Bone marrow (tissue), 2 donors: ENCODE data around the gene MAGI1.
"Not testable (repeated sequence)": the region's sequence is repeated elsewhere in the genome, so short reads cannot be mapped to it uniquely, and the experiment has no call there.

Experiments used
- DNase-seq, 2 donors: peaks; one replicate each; lab custom pipeline; 2025; lab: John Stamatoyannopoulos, UW

The MAGI1 gene

DNA sequence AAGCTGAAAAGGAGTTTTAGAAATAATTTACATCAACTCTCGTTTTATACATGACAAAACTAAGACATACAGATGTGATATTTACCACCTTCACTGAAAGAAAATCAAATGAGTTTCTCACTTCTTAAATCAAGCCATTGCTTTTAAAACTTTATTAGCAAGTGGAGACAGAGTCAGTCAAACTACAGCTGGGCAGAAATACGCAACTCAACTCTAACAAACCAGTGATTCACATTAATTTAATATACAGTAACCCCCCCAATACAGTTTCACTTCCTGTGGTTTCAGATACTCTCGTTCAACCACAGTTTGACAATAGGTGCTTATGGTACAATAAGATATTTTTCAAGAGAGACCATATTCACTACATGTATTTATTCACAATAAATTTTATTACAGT, 477.1 kb downstream of the MAGI1 start:
- DNase-seq: no peak

DNA sequence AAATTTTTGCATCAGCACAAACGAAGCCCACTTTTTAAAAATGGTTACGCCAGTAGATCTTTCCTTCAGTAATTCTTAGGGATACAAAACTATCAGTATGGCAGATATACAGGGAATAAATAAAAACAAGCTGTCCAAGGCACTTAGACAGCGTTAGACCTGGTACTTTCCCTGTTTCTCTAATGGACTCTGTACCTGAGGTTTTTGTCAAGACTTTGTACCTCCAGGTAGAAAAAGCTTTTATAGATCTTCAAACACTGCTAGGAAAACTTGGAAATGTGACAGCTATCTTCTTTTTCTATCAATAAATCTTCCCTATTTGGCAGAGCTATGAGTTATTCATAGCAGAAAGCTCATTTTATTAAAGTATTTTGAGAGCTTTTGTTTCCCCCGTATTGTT, 477.8 kb downstream of the MAGI1 start:
- no peak for DNase-seq

DNA sequence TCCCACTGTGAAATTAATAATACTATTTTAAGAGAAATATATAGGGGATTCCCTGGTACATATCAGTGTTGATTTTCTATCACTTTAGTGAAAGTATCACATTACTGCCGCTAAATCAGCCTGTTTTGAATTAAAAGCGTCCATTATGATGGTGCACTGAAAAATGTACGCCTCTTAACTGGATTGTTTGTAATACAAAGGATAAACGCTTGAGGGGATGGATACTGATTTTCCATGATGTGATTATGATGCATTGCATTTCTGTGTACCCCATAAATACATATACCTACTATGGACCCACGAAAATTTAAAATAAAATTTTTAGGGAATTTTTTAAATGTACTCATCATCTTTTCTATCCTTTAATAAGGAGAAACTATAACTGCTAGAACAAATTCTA, 478.6 kb downstream of the MAGI1 start:
- DNase-seq: no peak

DNA sequence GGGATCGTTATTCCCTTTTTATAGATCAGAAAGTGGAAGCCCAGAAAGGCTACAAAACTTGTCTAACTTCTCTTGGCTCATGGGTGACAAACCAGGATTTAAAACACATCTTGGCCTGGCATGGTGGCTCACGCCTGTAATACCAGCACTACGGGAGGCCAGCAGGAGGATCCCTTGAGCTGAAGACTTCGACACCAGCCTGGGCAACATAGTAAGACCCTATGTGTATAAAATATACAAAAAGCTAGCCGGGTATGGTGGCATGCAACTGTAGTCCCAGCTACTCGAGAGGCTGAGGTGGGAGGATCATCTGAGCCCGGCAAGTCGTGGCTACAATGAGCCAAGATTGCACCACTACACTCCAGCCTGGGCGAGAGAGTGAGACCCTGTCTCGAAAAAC, 479.1 kb downstream of the MAGI1 start:
- no peak for DNase-seq

DNA sequence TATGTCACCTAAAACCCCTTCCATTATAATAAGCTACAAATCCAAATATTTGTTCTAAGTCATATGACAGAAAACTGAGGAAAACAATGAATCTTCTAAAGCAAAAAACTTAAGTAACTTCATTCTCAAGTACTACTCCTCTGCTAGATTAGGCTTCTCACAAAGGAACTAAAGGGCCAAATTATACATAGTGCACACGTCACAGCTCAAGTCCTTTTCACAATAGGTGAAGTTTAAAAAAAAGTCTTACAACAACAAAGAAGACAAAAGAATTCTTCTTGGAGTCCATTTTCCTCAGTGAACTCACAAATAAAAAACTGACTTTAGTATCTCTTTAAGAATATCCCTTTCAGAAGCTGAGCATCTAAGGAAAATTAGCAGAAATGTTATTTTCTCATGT, 479.9 kb downstream of the MAGI1 start:
- DNase-seq: no peak

DNA sequence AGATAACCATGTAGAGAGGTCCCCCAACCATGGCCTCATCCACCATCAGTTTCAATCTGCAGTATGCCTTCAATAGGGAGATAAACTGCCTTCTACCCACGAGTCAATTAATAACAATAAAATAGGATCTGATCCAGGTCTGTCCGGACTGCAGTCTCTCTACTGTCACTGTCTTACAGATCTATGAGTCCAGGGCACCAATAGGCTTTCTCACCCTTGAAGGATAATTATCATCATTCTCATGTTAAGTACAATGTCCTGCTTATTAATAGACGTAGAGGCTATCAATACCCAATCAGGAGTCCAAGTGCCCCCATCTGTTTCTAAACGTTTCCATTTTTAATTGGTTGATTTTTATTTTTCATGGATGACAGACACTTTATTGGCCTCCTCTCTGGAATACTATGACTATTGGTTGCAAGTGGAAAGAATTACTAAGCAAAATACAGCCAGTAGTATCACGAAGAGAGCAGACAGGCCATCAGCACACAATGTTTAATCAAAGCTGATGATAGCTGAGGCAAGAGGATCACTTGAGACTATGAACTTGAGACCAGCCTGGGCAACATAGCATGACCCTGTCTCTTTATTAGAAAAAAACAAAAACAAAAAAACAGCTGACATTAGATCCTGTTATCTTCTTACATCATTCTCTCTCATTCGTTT, 480.7 kb downstream of the MAGI1 start:
- DNase-seq: no peak

DNA sequence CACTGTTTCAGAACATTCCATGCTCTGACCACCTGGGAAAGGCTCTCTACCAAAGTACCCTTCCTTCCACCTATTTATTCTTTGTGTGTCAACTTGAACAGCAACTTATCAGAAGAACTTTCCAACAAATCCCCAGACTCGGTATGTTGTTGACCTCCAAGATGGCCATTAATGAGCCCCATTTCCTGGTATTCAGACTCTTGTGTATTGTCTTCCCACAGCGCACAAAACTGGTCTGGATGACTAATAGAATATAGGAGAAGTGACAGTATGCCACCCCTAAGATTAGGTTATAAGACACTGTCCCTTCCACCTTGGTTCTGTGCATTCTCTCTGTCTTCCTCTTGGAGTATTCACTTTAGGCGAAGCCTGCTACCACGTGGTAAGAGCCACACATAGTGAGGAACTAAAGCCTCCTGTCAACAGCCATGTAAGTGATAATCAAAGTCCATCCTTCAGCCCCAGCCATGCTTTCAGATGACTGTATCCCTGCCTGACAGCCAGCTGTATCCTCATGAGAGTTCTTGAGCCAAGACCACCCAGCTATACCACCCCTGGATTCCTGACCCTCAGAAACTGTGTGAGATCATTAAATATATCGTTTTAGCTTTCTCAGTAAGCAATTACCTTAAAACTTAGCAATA, 481.7 kb downstream of the MAGI1 start:
- no peak for DNase-seq

DNA sequence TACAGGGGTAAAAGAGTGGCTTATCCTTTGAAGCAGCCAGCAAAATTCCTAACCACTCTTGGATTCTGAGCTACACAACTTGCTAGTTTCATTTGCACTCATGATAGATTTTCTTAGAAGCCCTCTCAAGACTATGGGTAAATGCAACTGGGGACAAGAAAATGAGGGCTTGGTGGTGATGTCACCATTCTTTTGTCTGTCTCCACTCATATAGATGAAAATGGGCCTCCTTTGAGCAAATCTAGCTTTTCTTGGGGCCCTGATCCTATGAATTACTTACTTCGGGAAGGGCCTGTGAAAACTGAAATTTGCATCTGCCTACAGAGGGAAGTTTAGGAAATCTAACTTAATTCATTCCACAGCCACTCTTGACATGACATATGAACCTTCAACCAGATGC, 486.3 kb downstream of the MAGI1 start:
- no peak for DNase-seq

DNA sequence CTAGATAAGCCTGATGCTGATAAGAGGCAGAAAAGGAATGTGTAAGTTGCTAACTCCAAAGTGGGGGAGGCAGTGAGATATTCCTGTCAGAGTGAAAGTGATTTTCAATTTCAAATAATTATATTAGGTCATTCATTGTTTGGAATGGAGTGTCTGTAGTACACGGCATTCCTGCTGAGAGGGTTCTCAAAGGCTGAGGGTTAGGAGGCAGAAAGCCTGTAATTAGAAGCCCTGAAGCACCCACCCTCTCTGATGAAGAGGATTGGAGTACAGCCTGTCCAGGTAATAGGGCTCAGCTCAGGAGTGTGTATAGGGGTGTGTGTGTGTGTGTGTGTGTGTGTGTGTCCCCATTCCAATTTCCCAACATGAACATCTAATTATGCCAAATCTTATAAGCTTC, 486.8 kb downstream of the MAGI1 start:
- no peak for DNase-seq

DNA sequence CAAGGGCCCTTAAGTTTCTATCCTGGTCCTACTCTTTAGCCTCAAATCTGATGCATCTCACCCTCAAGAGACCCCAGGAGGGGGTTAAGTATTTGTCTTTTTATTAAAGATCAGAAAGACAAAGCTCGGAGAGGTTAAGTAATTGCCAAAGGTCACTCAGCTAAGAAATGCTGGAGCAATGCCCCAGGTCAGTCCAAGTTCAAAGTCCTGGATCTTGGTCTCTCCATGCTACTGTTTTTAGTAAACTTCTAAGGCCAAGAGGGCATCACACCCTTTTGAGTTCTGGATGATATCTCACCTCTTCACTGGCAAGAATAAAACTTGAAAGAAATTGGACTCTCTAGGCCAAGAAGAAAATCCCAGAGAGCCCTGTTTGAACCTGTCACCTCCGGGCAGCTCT, 488.6 kb downstream of the MAGI1 start:
- DNase-seq: no peak

DNA sequence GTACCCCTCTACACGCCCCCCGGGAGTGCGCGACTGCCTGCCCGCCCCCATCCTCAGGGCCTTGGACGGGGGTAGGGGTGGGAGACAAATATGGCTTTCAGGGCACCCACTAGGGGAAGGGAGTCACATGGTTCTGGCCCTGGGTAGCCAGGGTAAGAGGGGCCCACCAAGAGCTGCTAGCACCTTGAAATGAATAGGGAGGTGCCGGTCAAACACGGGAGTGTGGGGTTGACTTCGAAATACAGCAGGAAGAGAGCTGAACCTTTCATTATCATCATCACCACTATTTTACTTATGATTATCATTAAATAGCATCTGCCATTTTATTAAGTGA, 489.1 kb downstream of the MAGI1 start:
- no peak for DNase-seq

DNA sequence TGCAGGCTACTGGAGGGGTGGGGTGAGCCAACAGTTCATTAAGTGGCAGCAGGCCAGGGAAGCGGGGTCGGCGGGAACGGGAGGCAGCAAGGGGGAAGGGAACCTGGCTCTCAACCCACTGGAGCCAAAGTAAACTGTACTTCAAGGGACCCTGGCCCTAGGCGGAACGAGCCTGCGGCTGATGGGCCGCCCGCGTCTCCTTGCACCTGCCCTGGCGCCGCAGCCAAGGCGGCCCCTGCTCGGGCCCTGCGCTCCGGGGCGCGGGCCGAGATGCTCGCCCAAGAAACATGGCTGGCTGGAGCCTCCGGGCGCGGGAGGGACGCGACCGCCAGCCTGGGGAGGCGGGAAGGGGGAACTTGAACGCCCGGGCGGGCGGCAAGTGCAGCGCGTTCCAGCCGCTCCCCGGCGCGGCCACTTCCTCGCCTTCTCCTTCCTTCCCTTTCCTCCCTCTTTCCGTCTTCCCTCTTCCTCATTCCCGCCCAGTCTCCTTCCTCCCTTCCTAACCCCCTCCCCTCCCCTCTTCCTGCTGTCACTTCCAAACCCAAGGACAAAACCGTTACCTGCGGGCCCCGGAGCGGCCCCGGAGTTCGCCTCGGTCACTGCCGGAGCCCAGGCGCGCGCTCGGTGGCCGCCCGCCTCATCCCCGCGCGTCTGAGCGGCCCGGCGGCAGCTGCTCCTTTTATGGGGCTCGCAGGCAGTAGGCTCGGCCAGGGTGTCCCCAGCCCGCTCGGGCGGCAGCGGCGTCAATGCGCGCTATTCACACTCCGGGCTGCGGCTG, 489.7 kb downstream of the MAGI1 start:
- no peak for DNase-seq

DNA sequence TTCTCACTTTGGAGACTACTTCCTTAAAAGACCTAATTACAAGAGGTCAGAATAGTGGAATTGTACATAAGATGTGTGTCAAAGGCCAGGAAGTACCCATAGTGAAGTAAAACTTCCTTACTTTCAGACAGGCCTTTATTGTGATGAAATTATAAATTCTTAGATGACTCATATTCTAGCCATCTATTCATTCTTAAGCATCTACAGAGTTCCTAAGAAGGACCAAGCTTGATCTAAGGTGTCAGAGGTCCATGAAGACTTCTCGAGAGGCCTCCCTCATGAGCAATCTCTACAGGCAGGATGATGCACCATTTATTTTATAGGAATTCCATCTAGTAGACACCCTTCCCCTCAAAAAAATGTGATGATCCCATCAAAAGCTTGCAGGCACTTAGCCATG, 493.3 kb downstream of the MAGI1 start:
- DNase-seq: no peak

DNA sequence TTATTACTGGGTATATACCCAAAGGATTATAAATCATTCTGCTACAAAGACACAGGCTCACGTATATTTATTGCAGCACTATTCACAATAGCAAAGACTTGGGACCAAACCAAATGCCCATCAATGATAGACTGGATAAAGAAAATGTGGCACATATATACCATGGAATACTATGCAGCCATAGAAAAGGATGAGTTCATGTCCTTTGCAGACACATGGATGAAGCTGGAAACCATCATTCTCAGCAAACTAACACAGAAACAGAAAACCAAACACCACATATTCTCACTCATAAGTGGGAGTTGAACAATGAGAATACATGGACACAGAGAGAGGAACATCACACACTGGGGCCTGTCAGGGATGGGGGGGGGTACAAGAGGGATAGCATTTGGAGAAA, 495.3 kb downstream of the MAGI1 start:
- not testable (repeated sequence) for DNase-seq

DNA sequence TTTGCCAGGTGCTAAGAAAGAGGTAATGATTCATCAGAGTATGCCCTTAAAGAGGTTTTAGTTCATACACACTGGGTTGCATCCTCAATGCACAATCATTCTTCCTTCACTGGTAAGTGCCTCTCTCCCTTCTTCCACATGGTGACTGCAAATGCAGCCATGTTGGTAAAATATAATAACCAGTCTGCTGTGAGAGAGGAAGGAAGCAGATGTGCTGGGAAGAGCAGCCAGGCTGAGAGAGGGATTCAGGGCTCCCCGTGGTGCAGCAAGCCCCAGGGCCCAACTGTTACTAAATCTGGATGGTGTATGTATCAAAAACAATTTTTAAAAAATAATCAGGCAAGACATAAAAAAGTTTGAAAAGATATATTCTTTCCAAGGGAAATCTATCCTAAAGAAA, 498.1 kb downstream of the MAGI1 start:
- no peak for DNase-seq

DNA sequence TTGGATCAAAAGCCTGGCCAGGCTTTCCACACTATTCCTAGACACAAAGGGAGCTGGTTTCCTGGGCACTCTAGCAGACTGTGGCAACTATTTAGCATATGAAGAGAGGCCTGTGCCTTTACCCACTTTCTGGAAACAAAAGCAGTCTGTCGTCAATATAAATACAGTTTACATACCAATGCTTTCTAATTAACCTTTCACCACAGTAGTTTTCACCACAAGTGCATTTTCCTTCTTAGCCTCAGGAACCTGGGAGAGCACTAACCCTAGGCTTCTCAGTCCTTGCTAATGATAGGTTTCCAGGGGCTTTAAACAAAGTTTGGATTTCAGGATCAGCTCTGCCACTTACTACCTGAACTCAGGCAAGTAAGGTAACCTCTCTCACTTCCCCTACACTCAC, 499.1 kb downstream of the MAGI1 start:
- no peak for DNase-seq

DNA sequence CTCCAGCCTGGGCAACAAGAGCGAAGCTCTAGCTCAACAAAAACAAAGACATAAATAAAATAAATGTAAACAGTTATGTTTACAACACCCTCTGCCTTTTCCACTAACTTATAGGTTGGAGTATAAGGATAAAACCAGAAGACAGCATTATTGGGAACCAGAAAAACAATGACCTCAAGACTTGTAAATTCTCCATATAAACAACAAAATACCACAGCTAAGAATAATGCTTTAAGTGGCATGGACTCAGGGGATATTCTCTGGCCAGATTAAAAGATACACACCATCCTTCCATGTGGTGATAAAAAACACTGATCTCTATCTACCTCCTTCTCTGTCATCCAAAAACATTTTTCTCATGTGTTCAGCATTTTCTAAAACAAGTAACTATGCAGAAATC, 500.6 kb downstream of the MAGI1 start:
- DNase-seq: no peak

DNA sequence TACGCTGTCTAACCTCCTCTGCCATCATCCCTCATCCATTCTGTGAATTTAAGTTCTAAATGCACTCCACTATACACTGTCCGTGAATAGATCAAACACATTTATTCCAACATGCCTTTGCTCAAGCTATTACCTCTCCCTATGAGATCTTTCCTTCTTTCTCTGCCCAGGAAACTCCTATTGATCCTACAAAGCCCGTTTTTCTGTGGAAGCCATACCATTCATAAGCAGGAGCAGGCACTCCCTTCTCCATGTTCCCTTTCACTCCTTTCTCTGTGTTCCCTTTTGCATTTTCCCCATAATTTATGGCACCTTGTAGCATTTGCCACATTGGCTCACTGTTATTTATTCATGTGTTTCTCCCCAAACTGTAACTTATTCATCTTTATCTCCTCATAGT, 501.6 kb downstream of the MAGI1 start:
- no peak for DNase-seq

DNA sequence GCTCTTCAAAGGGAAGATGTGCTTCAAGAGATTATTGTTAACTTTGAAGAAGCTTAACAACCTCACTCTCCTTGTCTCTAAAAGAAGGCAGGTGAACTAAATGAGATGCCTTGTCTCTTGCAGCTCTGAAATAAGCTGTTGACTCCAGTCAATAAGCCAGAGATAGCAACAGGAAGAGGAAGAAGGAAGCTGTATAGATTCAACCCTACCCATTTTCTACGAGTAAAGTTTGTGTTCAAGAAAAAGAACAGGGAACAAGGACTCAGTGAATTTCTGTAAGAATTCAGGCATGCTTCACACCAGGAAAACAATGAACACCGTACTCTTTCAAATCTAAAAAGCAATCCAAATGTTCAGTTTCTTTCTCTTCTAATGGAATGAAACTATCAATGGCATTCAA, 503.5 kb downstream of the MAGI1 start:
- no peak for DNase-seq

DNA sequence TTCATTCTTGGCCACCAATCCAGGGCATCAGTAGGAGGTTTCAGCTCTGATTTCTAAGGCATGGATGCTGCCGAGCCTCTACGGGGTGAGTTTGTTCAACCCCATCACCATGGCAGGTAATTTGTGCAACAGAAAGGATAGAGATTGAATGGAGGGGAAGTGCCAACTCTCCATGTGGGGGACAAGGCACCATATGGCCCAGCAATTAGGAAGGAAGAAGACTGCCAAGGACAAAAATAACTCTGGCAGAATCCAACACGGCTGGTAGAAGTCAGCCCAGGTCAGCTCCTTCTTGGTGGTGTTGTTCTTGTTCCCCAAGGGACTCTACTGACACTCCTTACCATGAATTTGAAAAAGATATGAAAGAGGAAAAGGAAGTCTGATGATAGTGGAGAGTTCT, 503.9 kb downstream of the MAGI1 start:
- no peak for DNase-seq

DNA sequence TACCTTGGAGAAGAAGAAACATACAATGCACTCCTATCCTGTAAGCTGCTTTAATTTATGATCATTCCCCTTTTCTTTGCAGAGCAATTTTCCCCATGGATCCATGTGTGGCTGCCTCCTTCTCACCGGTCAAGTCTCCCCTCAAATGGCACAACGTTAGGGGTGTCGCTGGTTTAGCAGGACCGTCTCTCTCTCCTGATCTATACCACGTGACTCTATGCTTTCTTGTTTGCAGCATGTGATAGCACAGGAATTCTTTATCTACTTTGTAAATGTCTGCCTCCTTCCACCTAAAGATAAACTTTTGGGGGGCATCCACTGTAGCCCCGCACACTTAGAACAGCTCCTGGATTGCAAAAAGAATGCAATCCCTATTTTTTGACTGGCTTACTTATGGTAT, 506.0 kb downstream of the MAGI1 start:
- no peak for DNase-seq

DNA sequence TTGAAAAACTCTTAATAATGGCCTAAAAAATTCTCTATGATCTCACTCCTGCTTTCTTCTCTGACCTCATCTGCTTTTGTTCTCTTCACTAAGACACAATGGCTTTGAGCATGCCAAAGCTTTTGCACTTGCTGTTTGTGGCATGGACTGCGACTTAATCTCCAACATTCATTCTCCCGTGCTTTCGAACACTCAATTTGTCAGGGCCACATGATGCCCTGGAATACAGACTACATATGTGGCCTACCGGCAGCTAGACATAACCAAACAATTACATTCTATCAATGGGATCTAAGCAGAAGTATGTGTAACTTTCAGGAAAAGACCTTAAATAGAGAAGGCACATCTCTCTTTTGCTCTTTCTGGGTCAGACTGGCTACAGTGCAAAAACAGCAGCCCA, 506.5 kb downstream of the MAGI1 start:
- no peak for DNase-seq

DNA sequence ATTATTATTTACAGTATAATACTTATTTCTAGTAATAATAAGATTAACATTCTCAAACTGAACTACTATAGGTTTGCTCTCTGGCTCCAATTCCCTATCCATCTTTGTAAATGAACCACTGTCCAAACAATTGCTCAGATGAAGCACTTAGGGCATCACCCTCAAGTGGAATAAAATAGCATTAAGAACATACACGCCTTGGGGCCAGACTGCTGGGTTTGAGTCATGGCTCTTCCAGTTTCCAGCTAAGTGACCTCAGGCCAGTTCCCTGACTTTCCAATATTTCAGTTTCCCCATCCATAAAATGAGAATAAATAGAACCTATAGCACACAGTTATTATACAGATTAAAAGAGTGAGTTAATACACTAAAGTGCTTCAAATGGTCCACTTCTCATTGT, 507.2 kb downstream of the MAGI1 start:
- no peak for DNase-seq

DNA sequence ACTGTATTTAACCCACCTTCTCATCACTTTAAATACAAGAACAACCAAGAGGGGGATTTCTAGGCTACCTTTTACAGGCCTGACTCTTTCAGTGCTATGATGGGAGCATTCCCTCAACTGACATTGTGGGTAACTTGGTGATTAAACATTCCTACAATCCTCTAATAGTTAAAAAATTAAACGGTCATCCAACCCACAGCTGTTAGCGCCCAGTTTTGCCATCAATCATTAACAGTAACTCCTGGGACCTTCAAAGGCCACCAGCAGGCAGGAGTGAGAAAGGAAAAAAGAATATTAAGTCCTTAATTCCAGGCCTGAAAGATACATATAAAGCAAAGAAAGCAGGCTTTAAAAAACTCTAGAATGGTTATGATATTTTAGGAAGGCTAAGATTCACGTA, 512.1 kb downstream of the MAGI1 start:
- no peak for DNase-seq
